KMS-11 (cell line): Measurements from ENCODE around the gene CPE.

Experiments used
- H2AFZ ChIP-seq: fragments of 200-600 bp; sonication (generic); 2 replicates; pipeline ENCODE4 v1.6.1; 2016; ENCODE audit warnings: antibody characterized with exemption, mixed run types, low read depth
- H3K27ac ChIP-seq: fragments of 200-600 bp; sonication (generic); 2 replicates; pipeline ENCODE4 v1.6.1; 2016; ENCODE audit warnings: mild to moderate bottlenecking, mixed run types
- H3K27me3 ChIP-seq: fragments of 200-600 bp; sonication (generic); 2 replicates; pipeline ENCODE4 v1.6.1; 2017; ENCODE audit warnings: mild to moderate bottlenecking, low read depth, mixed run types, moderate library complexity; ENCODE audit not compliant: insufficient read depth
- H3K36me3 ChIP-seq: fragments of 200-600 bp; sonication (generic); 2 replicates; pipeline ENCODE4 v1.6.1; 2017; ENCODE audit warnings: mild to moderate bottlenecking, mixed run types; ENCODE audit not compliant: insufficient read depth
- H3K4me1 ChIP-seq: fragments of 200-600 bp; sonication (generic); 2 replicates; pipeline ENCODE4 v1.6.1; 2016; ENCODE audit warnings: mild to moderate bottlenecking, low read depth, mixed run types; ENCODE audit not compliant: poor library complexity, severe bottlenecking
- H3K4me2 ChIP-seq: fragments of 200-600 bp; sonication (generic); 2 replicates; pipeline ENCODE4 v1.7.0; 2016; ENCODE audit warnings: mild to moderate bottlenecking, mixed run types
- H3K4me3 ChIP-seq: fragments of 200-600 bp; sonication (generic); IDR thresholded peaks from 2 replicates; pipeline ENCODE4 v1.6.1; 2017; ENCODE audit warnings: low read depth, low read length, mixed read lengths; ENCODE audit not compliant: insufficient read depth
- H3K79me2 ChIP-seq: fragments of 200-600 bp; sonication (generic); 2 replicates; pipeline ENCODE4 v1.6.1; 2016; ENCODE audit warnings: low read depth, mixed run types; ENCODE audit not compliant: insufficient read depth
- H3K9ac ChIP-seq: fragments of 200-600 bp; sonication (generic); 2 replicates; pipeline ENCODE4 v1.6.1; 2016; ENCODE audit warnings: mild to moderate bottlenecking, mixed run types
- H4K20me1 ChIP-seq: fragments of 200-600 bp; sonication (generic); 2 replicates; pipeline ENCODE4 v1.6.1; 2016; ENCODE audit warnings: mild to moderate bottlenecking, mixed run types; ENCODE audit not compliant: insufficient read depth
- CTCF ChIP-seq: fragments of 200-600 bp; sonication (generic); conservative IDR thresholded peaks from 2 replicates; pipeline ENCODE4 v1.6.1; 2017; ENCODE audit warnings: low read depth, mild to moderate bottlenecking, antibody characterized with exemption, low read length, moderate library complexity, mixed read lengths

CPE gene

GRCh38 chr4:165540206-165540830 is 161.5 kb downstream of the CPE start:
- H3K79me2 ChIP-seq = no peaks in the 10 kb centered on the region
- TF ChIP-seq CTCF = no peak
- H3K36me3 ChIP-seq = no peaks in the 10 kb centered on the region
- H4K20me1 ChIP-seq = no peaks in the 10 kb centered on the region
- no peak overlapping the region for H3K4me3 ChIP-seq
- no peak overlapping the region for H3K9ac ChIP-seq
- H3K27me3 ChIP-seq = no peaks in the 10 kb centered on the region
- no peak overlapping the region for H3K27ac ChIP-seq
- no peak overlapping the region for H3K4me2 ChIP-seq
- no peak overlapping the region for H2AFZ ChIP-seq
- peaks cover 6% of the 10 kb centered on the region for H3K4me1 ChIP-seq

GRCh38 chr4:165541851-165542459 is 163.1 kb downstream of the CPE start:
- no peaks in the 10 kb centered on the region for H3K79me2 ChIP-seq
- H2AFZ ChIP-seq = no peak overlapping the region
- H3K4me1 ChIP-seq = peaks cover 6% of the 10 kb centered on the region
- no peak overlapping the region for H3K9ac ChIP-seq
- TF ChIP-seq CTCF = no peak
- H4K20me1 ChIP-seq = no peaks in the 10 kb centered on the region
- H3K27me3 ChIP-seq = no peaks in the 10 kb centered on the region
- no peak overlapping the region for H3K4me3 ChIP-seq
- no peak overlapping the region for H3K27ac ChIP-seq
- no peak overlapping the region for H3K4me2 ChIP-seq
- no peaks in the 10 kb centered on the region for H3K36me3 ChIP-seq

- Histone ChIP-seq H3K4me1 (peaks cover 1% of the 10 kb centered on the region), H2AFZ (no peak overlapping the region), H4K20me1 (no peaks in the 10 kb centered on the region), H3K27ac (no peak overlapping the region), H3K4me2 (no peak overlapping the region), H3K79me2 (no peaks in the 10 kb centered on the region), H3K36me3 (no peaks in the 10 kb centered on the region), H3K9ac (no peak overlapping the region), H3K27me3 (no peaks in the 10 kb centered on the region), H3K4me3 (no peak overlapping the region)
- TF ChIP-seq CTCF = no peak
Observed at GRCh38 chr4:165542476-165542875, 163.7 kb downstream of the CPE start.
